HEK293 (cell line): ENCODE measurements around the gene ST3GAL2.

Source experiments
- HIC1 ChIP-seq: fragments of 450-650 bp; formaldehyde crosslinking; IDR thresholded peaks from 2 replicates; pipeline ENCODE4 v1.5.1; 2016; ENCODE audit warnings: missing biosample characterization, missing genetic modification characterization
- MEIS1 ChIP-seq: sonication (generic); formaldehyde crosslinking; IDR thresholded peaks from 2 replicates; pipeline ENCODE4 v1.8.1; 2022; ENCODE audit warnings: missing genetic modification reagents, mild to moderate bottlenecking, borderline replicate concordance
- MYNN ChIP-seq: fragments of 450-650 bp; formaldehyde crosslinking; IDR thresholded peaks from 2 replicates; pipeline ENCODE4 v1.5.1; 2016; ENCODE audit warnings: missing biosample characterization, missing genetic modification characterization, borderline replicate concordance
- PRDM2 ChIP-seq: fragments of 450-650 bp; formaldehyde crosslinking; IDR thresholded peaks from 2 replicates; pipeline ENCODE4 v1.5.1; 2016; ENCODE audit warnings: missing biosample characterization, missing genetic modification characterization, borderline replicate concordance
- SP2 ChIP-seq: fragments of 450-650 bp; formaldehyde crosslinking; IDR thresholded peaks from 2 replicates; pipeline ENCODE4 v1.5.1; 2016; ENCODE audit warnings: missing biosample characterization, missing genetic modification characterization
- TSHZ1 ChIP-seq: fragments of 450-650 bp; formaldehyde crosslinking; IDR thresholded peaks from 2 replicates; pipeline ENCODE4 v1.5.1; 2016; ENCODE audit warnings: missing biosample characterization, missing genetic modification characterization, borderline replicate concordance
- ZBTB20 ChIP-seq: fragments of 450-650 bp; formaldehyde crosslinking; IDR thresholded peaks from 2 replicates; pipeline ENCODE4 v1.5.1; 2016; ENCODE audit warnings: missing biosample characterization, missing genetic modification characterization
- ZBTB48 ChIP-seq: fragments of 450-650 bp; formaldehyde crosslinking; IDR thresholded peaks from 2 replicates; pipeline ENCODE4 v1.5.1; 2016; ENCODE audit warnings: missing biosample characterization, missing genetic modification characterization
- ZFHX2 ChIP-seq: fragments of 450-650 bp; formaldehyde crosslinking; conservative IDR thresholded peaks from 2 replicates; pipeline ENCODE4 v1.5.1; 2016; ENCODE audit warnings: missing biosample characterization, missing genetic modification characterization
- ZFP37 ChIP-seq: fragments of 450-650 bp; formaldehyde crosslinking; IDR thresholded peaks from 2 replicates; pipeline ENCODE4 v1.5.1; 2016; ENCODE audit warnings: missing biosample characterization, missing genetic modification characterization
- ZNF169 ChIP-seq: fragments of 450-650 bp; formaldehyde crosslinking; IDR thresholded peaks from 2 replicates; pipeline ENCODE4 v1.5.1; 2016; ENCODE audit warnings: missing biosample characterization, missing genetic modification characterization
- ZNF248 ChIP-seq: fragments of 450-650 bp; formaldehyde crosslinking; IDR thresholded peaks from 2 replicates; pipeline ENCODE4 v1.5.1; 2017; ENCODE audit warnings: missing biosample characterization, missing genetic modification characterization
- ZNF26 ChIP-seq: fragments of 450-650 bp; formaldehyde crosslinking; IDR thresholded peaks from 2 replicates; pipeline ENCODE4 v1.5.1; 2016; ENCODE audit warnings: missing biosample characterization, missing genetic modification characterization
- ZNF280D ChIP-seq: fragments of 450-650 bp; formaldehyde crosslinking; IDR thresholded peaks from 2 replicates; pipeline ENCODE4 v1.5.1; 2016; ENCODE audit warnings: missing biosample characterization, missing genetic modification characterization
- ZNF324 ChIP-seq: fragments of 450-650 bp; formaldehyde crosslinking; IDR thresholded peaks from 2 replicates; pipeline ENCODE4 v1.5.1; 2016; ENCODE audit warnings: missing biosample characterization, missing genetic modification characterization
- ZNF341 ChIP-seq: fragments of 450-650 bp; formaldehyde crosslinking; IDR thresholded peaks from 2 replicates; pipeline ENCODE4; 2016; ENCODE audit warnings: low read depth, missing biosample characterization, missing genetic modification characterization
- ZNF488 ChIP-seq: fragments of 450-650 bp; formaldehyde crosslinking; IDR thresholded peaks from 2 replicates; pipeline ENCODE4 v1.5.1; 2016; ENCODE audit warnings: missing biosample characterization, missing genetic modification characterization
- ZNF501 ChIP-seq: fragments of 450-650 bp; formaldehyde crosslinking; IDR thresholded peaks from 2 replicates; pipeline ENCODE4 v1.5.1; 2016; ENCODE audit warnings: missing biosample characterization, missing genetic modification characterization
- ZNF544 ChIP-seq: fragments of 450-650 bp; formaldehyde crosslinking; IDR thresholded peaks from 2 replicates; pipeline ENCODE4 v1.5.0; 2017; ENCODE audit warnings: missing biosample characterization, missing genetic modification characterization
- ZNF596 ChIP-seq: fragments of 450-650 bp; IDR thresholded peaks from 2 replicates; pipeline ENCODE4 v1.5.0; 2018; ENCODE audit warnings: missing biosample characterization, mild to moderate bottlenecking, missing genetic modification characterization, moderate library complexity
- ZNF621 ChIP-seq: fragments of 450-650 bp; formaldehyde crosslinking; IDR thresholded peaks from 2 replicates; pipeline ENCODE4 v1.5.1; 2017; ENCODE audit warnings: missing biosample characterization, missing genetic modification characterization
- ZNF701 ChIP-seq: fragments of 450-650 bp; formaldehyde crosslinking; IDR thresholded peaks from 2 replicates; pipeline ENCODE4 v1.5.1; 2016; ENCODE audit warnings: missing biosample characterization, missing genetic modification characterization
- ZNF830 ChIP-seq: fragments of 450-650 bp; IDR thresholded peaks from 2 replicates; pipeline ENCODE4 v1.5.0; 2018; ENCODE audit warnings: missing biosample characterization, missing genetic modification characterization, low read depth, mild to moderate bottlenecking, moderate library complexity

The ST3GAL2 gene

GRCh38 chr16:70437017-70437581, 1.8 kb downstream of the ST3GAL2 start (continued):
- TF ChIP-seq SP2 (tag by site-specific recombination) (no peak), TSHZ1 (tag by site-specific recombination) (no peak), ZFP37 (tag by site-specific recombination) (no peak), ZNF544 (tag by site-specific recombination) (no peak), ZFHX2 (tag by site-specific recombination) (peak; percentile 96), ZBTB20 (tag by site-specific recombination) (peak; percentile 71; the same call in 1 of the 2 replicates), ZNF621 (tag by site-specific recombination) (no peak), ZNF248 (tag by site-specific recombination) (no peak), ZNF26 (tag by site-specific recombination) (no peak), ZNF324 (no peak), ZNF169 (tag by site-specific recombination) (no peak), ZBTB48 (tag by site-specific recombination) (peak; percentile 86), PRDM2 (tag by site-specific recombination) (no peak), ZNF701 (tag by site-specific recombination) (no peak), ZNF488 (tag by site-specific recombination) (no peak), ZNF501 (tag by site-specific recombination) (no peak), ZNF280D (tag by site-specific recombination) (no peak), MEIS1 (CRISPR knock-in tag) (no peak), MYNN (tag by site-specific recombination) (no peak), ZNF830 (no peak), ZNF596 (no peak), HIC1 (no peak), ZNF341 (tag by site-specific recombination) (no peak)
